MCF 10A (cell line): ENCODE measurements around the gene CAV1. TPM values are rescaled to one million over a fixed set of nuclear protein-coding genes. Genes with fewer than 3 reads are reported as not detected.

ENCODE experiments used
- BruUV-seq: library from RNA; stranded (reverse); fragments of 400-500 nt; replicated peaks from 2 replicates; lab custom pipeline; 2021; lab: Mats Ljungman, UMichigan
- CTCF ChIA-PET: fragments of 300-600 bp; sonication (Branson Sonifier 250); formaldehyde crosslinking; extraction: SDS; loops from one replicate; lab custom pipeline; 2021; ENCODE audit warnings: antibody characterized with exemption, inconsistent platforms; lab: Yijun Ruan, JAX
- POLR2A ChIA-PET: fragments of 300-600, 350-650 bp; sonication (Branson Sonifier 250); formaldehyde crosslinking; extraction: SDS; loops from one replicate; lab custom pipeline; 2020; ENCODE audit warnings: antibody characterized with exemption, inconsistent platforms; lab: Yijun Ruan, JAX
- DNase-seq: peaks from one replicate; pipeline ENCODE4 v3.0.0-alpha.2; 2018; ENCODE audit not compliant: unreplicated experiment
- H3K27ac Mint-ChIP-seq: one replicate; pipeline ENCODE4 v1.8.0; 2022; ENCODE audit warnings: mild to moderate bottlenecking, low read depth, mixed read lengths; ENCODE audit not compliant: unreplicated experiment
- H3K27me3 Mint-ChIP-seq: one replicate; pipeline ENCODE4 v1.8.0; 2022; ENCODE audit warnings: mixed read lengths; ENCODE audit not compliant: insufficient read depth, unreplicated experiment
- H3K36me3 Mint-ChIP-seq: one replicate; pipeline ENCODE4 v1.8.0; 2022; ENCODE audit warnings: mild to moderate bottlenecking, moderate library complexity, mixed read lengths; ENCODE audit not compliant: insufficient read depth, unreplicated experiment
- H3K4me1 Mint-ChIP-seq: one replicate; pipeline ENCODE4 v1.8.0; 2022; ENCODE audit warnings: mixed read lengths; ENCODE audit not compliant: insufficient read depth, unreplicated experiment
- H3K4me3 Mint-ChIP-seq: one replicate; pipeline ENCODE4 v1.8.0; 2022; ENCODE audit warnings: mild to moderate bottlenecking, moderate library complexity, mixed read lengths; ENCODE audit not compliant: unreplicated experiment
- H3K9me3 Mint-ChIP-seq: one replicate; pipeline ENCODE4 v1.8.0; 2022; ENCODE audit warnings: mixed read lengths; ENCODE audit not compliant: unreplicated experiment
- intact Hi-C: fragments of 100-400 bp; cut with micrococcal nuclease; formaldehyde crosslinking; loops from 2 replicates; pipeline ENCODE4 v1.14.1; 2022
- total RNA-seq: library from RNA; stranded (reverse); gene quantifications from 2 replicates; pipeline ENCODE4 v1.2.3, GENCODE V29; 2022
- TF ChIP-seq, protein P1 (sequence below): fragments of 200-600 bp; IDR thresholded peaks from one replicate; pipeline ENCODE4 v1.8.0; 2022; ENCODE audit warnings: antibody characterized with exemption, mild to moderate bottlenecking; ENCODE audit not compliant: unreplicated experiment

Gene CAV1
- total RNA-seq, 1 experiment from 2014 or later = 267 TPM

DNA sequence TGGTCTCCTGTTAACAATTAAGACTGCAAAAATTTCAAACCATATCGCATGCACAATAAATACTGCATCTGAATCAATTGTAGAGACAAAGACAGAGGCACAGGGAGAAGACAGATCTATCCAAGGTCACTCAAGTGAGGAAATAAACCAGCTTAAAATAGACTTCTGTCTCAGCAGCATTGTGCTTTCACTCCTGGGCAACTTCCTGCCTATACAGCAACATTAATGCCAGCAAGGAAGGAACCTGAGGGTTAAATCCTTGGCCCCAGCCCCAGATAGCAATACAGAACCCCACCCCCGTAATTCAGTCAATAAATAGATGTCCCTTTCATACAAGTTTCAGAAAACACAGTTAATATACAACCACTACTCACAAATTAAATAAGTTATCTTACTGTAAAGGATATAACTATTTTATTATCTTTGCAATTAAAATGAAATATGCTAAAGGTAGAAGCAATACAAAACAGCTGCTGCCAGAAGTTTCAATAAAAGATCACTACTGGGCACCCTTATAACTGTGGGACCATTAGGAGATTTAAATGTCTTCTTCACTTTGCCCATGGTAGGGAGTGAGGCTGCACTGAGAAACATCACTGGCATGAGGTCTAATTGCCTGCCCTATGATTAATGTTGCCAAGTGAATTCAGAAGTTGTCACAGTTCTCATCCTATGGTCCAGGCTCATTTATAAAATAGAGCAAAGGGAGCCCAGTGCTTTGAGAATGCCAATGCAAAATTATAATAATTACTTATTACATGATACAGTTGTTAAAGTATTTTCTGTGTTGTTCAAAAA, 49.4 kb downstream of the CAV1 start:
- intact Hi-C loops = loop anchor here (5.0 kb wide), 2 partner anchors 47 to 217 kb away; partner anchors contain the start of gene CAV1
- Mint-ChIP-seq H3K27ac (no peak overlapping the region), H3K36me3 (peaks cover 5% of the 10 kb centered on the region), H3K4me1 (peaks cover 53% of the 10 kb centered on the region), H3K27me3 (no peaks in the 10 kb centered on the region), H3K4me3 (no peak overlapping the region), H3K9me3 (no peaks in the 10 kb centered on the region)
- ChIA-PET CTCF (interaction anchor here (0.6 to 3.1 kb wide), 8 partner anchors 18 to 396 kb away, joined by 3 to 10 read pairs (median 4); partner anchors contain the start of gene CAV2), POLR2A (interaction anchor here (0.9 to 8.2 kb wide), 8 partner anchors 11 to 315 kb away, joined by 3 to 109 read pairs (median 6); no protein-coding TSS in a partner anchor)
- no peak for DNase-seq
- no TSS peak for BruUV-seq
- TF ChIP-seq, protein P1, sequence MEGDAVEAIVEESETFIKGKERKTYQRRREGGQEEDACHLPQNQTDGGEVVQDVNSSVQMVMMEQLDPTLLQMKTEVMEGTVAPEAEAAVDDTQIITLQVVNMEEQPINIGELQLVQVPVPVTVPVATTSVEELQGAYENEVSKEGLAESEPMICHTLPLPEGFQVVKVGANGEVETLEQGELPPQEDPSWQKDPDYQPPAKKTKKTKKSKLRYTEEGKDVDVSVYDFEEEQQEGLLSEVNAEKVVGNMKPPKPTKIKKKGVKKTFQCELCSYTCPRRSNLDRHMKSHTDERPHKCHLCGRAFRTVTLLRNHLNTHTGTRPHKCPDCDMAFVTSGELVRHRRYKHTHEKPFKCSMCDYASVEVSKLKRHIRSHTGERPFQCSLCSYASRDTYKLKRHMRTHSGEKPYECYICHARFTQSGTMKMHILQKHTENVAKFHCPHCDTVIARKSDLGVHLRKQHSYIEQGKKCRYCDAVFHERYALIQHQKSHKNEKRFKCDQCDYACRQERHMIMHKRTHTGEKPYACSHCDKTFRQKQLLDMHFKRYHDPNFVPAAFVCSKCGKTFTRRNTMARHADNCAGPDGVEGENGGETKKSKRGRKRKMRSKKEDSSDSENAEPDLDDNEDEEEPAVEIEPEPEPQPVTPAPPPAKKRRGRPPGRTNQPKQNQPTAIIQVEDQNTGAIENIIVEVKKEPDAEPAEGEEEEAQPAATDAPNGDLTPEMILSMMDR = no peak

DNA sequence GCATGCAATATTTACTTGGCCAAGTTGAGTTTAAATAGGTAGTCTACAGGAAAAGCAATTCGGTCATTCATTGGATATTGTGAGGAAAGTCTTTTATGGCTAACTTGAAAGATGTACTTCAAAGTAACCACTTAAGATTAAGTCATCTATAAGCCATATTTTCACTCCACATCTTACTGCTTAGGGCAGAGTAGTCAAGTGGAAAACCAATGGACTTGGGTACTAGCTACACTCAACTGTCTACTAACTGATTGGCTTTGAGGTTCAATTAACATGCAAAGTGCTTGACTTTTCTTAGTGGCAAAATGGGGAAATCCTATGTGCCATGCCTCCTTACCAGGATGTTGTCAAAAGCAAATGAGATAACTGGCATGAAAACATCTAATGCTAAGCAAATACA, 51.0 kb downstream of the CAV1 start:
- CTCF ChIA-PET = interaction anchor here (0.7 to 3.6 kb wide), 6 partner anchors 12 to 316 kb away, joined by 3 to 33 read pairs (median 8); no protein-coding TSS in a partner anchor
- TF ChIP-seq, protein P1 = no peak
- DNase-seq = no peak
- intact Hi-C loops = no loop called here
- Mint-ChIP-seq H3K27ac (no peak overlapping the region), H3K4me3 (no peak overlapping the region), H3K4me1 (peaks cover 41% of the 10 kb centered on the region), H3K36me3 (no peaks in the 10 kb centered on the region), H3K9me3 (no peaks in the 10 kb centered on the region), H3K27me3 (no peaks in the 10 kb centered on the region)
- no TSS peak for BruUV-seq
- POLR2A ChIA-PET = interaction anchor here (0.6 to 8.2 kb wide), 3 partner anchors 48 to 316 kb away, joined by 3 to 109 read pairs (median 3); no protein-coding TSS in a partner anchor

DNA sequence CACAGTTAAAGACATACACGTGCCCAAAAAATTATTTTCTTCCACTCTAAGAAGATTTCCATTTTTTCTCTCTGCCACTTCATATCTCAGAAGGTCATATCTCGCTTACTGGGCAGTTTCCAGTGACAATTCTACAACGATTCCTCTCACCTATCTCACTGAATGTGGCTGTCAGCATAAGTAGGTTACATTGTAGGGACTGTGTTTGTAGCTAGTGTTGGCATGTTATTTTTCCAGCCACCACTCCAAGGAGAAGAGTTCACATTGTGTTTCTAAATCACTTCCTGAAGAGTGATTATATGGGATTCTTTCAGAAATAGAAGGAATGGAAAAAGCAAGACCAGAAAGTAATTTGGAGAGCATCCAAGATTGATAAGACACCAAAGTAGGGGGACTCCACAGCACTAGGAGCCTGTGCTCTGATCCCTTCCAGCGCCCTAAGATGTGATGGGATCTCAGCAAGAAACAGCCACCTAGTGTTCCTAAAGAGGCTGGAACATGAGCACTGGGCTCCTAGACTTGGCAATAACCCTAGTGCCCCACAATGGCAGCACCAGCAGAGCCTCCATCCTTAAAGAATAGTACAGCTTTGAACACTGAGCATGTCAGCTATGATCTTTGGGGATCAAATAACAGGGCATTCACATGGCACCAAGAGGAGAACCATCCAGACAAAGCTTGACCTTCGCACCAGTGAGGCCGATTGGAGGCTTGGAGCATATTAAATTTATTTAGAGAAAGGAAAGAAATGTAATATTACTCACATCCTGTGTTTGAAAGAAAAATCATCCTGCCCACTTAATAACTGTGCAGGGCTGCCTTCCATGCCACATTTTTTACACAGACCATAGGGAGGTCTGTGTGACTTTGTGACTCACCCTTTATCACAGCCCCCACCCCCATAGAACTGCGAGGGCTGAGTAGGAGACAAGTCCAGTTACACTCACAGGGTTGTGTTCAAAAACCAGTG, 51.8 kb downstream of the CAV1 start:
- Mint-ChIP-seq H3K4me1 (peaks cover 34% of the 10 kb centered on the region), H3K9me3 (no peaks in the 10 kb centered on the region), H3K36me3 (no peaks in the 10 kb centered on the region), H3K4me3 (no peak overlapping the region), H3K27me3 (no peaks in the 10 kb centered on the region), H3K27ac (peak overlapping the region; percentile 51)
- POLR2A ChIA-PET = interaction anchor here (0.6 to 8.2 kb wide), 6 partner anchors 8 to 326 kb away, joined by 3 to 109 read pairs (median 3); no protein-coding TSS in a partner anchor
- CTCF ChIA-PET = interaction anchor here (0.5 to 3.6 kb wide), 12 partner anchors 11 to 340 kb away, joined by 3 to 33 read pairs (median 4); no protein-coding TSS in a partner anchor
- no TSS peak for BruUV-seq
- intact Hi-C loops = no loop called here
- TF ChIP-seq, protein P1 = no peak
- peak; percentile 70 for DNase-seq
